ENCODE data around the gene PLA2G4B. TPM values are rescaled to one million over a fixed set of nuclear protein-coding genes. Genes with fewer than 3 reads are reported as not detected.

Gene PLA2G4B
- total RNA-seq, 1 experiment from 2014 or later = 4.1 TPM

DNA sequence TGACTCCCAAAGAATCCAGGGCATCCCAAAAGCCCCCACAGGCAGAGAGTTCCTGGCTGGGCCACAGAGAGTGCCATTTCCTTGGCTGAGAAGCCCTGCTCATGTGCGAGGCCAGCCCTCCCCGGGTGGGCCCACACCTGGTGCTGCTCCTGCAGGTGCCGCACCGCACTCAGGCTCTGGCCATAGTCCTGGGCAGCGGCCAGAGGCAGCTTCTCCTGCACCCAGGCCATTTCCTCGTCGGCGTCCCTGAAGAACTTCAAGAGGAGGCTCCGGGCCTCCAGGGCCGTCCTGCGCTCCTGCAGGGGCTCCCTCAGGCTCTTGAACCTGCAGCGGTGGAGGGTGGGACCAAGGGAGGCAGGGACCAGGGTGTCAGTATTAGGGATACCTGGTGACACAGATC, 18.1 kb downstream of the PLA2G4B start:
- DNase-seq = no peak
- H3K36me3 Mint-ChIP-seq (ENCODE audit: insufficient read depth, unreplicated experiment) = peaks cover 5% of the 10 kb centered on the region
- intact Hi-C loops (cut with micrococcal nuclease; ENCODE audit: unreplicated experiment) = no loop called here
- H3K4me3 Mint-ChIP-seq (ENCODE audit: low read depth, unreplicated experiment) = no peak overlapping the region
- BruUV-seq (replicated peaks) = no TSS peak
- H3K27me3 Mint-ChIP-seq (ENCODE audit: unreplicated experiment) = no peaks in the 10 kb centered on the region
- no peaks in the 10 kb centered on the region for H3K9me3 Mint-ChIP-seq (ENCODE audit: low read depth, unreplicated experiment)
- CTCF ChIA-PET = no interaction called here
- H3K4me1 Mint-ChIP-seq (ENCODE audit: low read depth, unreplicated experiment) = no peaks in the 10 kb centered on the region
- TF ChIP-seq, protein P1, sequence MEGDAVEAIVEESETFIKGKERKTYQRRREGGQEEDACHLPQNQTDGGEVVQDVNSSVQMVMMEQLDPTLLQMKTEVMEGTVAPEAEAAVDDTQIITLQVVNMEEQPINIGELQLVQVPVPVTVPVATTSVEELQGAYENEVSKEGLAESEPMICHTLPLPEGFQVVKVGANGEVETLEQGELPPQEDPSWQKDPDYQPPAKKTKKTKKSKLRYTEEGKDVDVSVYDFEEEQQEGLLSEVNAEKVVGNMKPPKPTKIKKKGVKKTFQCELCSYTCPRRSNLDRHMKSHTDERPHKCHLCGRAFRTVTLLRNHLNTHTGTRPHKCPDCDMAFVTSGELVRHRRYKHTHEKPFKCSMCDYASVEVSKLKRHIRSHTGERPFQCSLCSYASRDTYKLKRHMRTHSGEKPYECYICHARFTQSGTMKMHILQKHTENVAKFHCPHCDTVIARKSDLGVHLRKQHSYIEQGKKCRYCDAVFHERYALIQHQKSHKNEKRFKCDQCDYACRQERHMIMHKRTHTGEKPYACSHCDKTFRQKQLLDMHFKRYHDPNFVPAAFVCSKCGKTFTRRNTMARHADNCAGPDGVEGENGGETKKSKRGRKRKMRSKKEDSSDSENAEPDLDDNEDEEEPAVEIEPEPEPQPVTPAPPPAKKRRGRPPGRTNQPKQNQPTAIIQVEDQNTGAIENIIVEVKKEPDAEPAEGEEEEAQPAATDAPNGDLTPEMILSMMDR (IDR thresholded peaks at IDR 0.05; ENCODE audit: unreplicated experiment) = no peak
- H3K27ac Mint-ChIP-seq (ENCODE audit: unreplicated experiment) = no peak overlapping the region

DNA sequence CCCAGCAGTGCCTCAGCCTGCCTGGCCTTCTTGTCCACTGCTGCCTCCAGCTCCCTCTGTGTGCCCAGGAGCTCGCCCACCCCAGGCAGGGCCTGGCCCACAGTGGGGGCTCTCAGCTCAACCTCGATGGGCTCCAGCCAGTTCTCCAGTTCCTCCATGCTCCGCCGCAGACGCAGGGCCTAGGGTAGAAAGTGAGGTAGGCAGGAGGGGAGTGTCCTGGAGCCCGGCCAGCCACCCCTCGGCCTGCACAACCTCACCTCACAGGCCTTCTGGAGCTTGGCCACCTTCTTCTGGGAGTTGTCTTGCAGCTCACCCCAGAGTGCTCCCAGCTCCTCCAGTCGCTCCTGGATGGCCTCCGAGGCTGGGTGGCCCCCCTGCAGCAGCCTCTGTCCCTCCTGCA, 18.7 kb downstream of the PLA2G4B start:
- no peaks in the 10 kb centered on the region for H3K4me1 Mint-ChIP-seq (ENCODE audit: low read depth, unreplicated experiment)
- H3K27me3 Mint-ChIP-seq (ENCODE audit: unreplicated experiment) = no peaks in the 10 kb centered on the region
- CTCF ChIA-PET = interaction anchor here (0.6 kb wide), 1 partner anchor 262 kb away, joined by 4 read pairs; no protein-coding TSS in a partner anchor
- H3K4me3 Mint-ChIP-seq (ENCODE audit: low read depth, unreplicated experiment) = no peak overlapping the region
- H3K9me3 Mint-ChIP-seq (ENCODE audit: low read depth, unreplicated experiment) = no peaks in the 10 kb centered on the region
- DNase-seq = no peak
- intact Hi-C loops (cut with micrococcal nuclease; ENCODE audit: unreplicated experiment) = no loop called here
- H3K27ac Mint-ChIP-seq (ENCODE audit: unreplicated experiment) = no peak overlapping the region
- peaks cover 5% of the 10 kb centered on the region for H3K36me3 Mint-ChIP-seq (ENCODE audit: insufficient read depth, unreplicated experiment)
- TF ChIP-seq, protein P1 (IDR thresholded peaks at IDR 0.05; ENCODE audit: unreplicated experiment) = no peak
- BruUV-seq (replicated peaks) = no TSS peak

DNA sequence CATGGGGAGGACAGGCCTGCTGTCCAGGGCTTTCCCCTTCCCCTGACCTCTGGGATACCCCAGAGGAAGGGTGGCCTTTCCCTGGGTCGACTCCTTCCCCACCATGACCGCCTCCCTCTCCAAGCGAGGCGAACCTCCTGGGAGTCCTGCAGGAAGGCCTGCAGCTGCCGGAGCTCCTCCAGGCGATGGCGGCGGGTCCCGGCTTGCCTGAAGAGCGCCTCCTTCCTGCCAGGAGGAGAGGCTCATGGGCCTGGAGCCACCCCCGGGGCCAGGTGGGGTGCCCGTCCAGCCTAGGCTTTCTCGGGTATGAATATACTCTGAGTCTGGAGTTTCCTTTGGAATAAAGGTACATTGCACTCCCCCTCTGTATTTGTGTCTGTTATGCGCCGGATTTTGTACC, 20.1 kb downstream of the PLA2G4B start:
- BruUV-seq (replicated peaks) = no TSS peak
- no peak overlapping the region for H3K27ac Mint-ChIP-seq (ENCODE audit: unreplicated experiment)
- CTCF ChIA-PET = no interaction called here

DNA sequence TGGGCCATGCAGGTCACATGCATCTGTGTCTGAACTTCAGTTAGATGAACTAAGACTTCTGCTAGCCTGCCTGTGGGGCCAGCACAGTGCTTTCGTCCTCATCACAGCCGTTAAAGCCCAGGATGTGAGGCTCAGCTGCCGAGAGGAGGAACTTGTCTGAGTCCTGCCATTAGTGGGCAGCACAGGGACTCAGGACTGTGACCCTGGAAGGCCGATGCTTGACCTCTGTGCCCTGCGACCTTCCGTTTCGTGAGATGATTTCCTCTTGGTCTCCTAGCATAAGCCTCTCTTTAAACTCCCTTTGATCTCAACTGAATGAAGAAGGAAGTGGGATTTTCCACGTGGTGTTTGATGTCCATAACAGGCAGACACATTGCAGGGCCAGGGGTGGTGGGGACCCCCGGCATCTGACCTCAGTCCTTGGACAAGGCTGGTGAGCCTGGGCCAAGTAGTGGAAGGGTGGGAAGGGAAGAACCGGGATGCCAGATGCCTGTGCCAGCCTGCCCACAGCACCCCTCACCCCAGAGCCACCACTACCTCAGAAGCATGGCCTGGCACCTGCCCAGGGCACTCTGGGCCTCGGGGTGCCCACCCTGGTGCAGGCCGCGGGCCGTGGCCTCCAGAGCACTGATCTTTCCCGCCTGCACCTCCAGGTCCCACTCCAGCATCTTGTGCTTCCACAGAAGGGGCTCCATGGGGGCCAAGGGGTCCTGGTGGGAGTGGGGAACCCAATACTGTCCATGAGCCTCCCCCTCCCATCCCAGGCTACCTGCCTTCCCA, 21.6 kb downstream of the PLA2G4B start:
- Mint-ChIP-seq H3K4me3 (ENCODE audit: low read depth, unreplicated experiment) (no peak overlapping the region), H3K27ac (ENCODE audit: unreplicated experiment) (no peak overlapping the region), H3K27me3 (ENCODE audit: unreplicated experiment) (no peaks in the 10 kb centered on the region), H3K9me3 (ENCODE audit: low read depth, unreplicated experiment) (no peaks in the 10 kb centered on the region), H3K36me3 (ENCODE audit: insufficient read depth, unreplicated experiment) (no peaks in the 10 kb centered on the region), H3K4me1 (ENCODE audit: low read depth, unreplicated experiment) (no peaks in the 10 kb centered on the region)
- no peak for DNase-seq
- TF ChIP-seq, protein P1 (IDR thresholded peaks at IDR 0.05; ENCODE audit: unreplicated experiment) = no peak
- BruUV-seq (replicated peaks) = no TSS peak
- CTCF ChIA-PET = no interaction called here
- intact Hi-C loops (cut with micrococcal nuclease; ENCODE audit: unreplicated experiment) = no loop called here

More for the DNA sequence above, 20.1 kb downstream of the PLA2G4B start:
- Mint-ChIP-seq H3K36me3 (ENCODE audit: insufficient read depth, unreplicated experiment) (no peaks in the 10 kb centered on the region), H3K9me3 (ENCODE audit: low read depth, unreplicated experiment) (no peaks in the 10 kb centered on the region), H3K4me3 (ENCODE audit: low read depth, unreplicated experiment) (no peak overlapping the region), H3K4me1 (ENCODE audit: low read depth, unreplicated experiment) (no peaks in the 10 kb centered on the region), H3K27me3 (ENCODE audit: unreplicated experiment) (no peaks in the 10 kb centered on the region)
- DNase-seq = no peak
- intact Hi-C loops (cut with micrococcal nuclease; ENCODE audit: unreplicated experiment) = no loop called here
- TF ChIP-seq, protein P1 (IDR thresholded peaks at IDR 0.05; ENCODE audit: unreplicated experiment) = no peak
